Liver (tissue), 9 donors: ENCODE measurements around the gene CHRM3. TPM values are rescaled to one million over a fixed set of nuclear protein-coding genes. Genes with fewer than 3 reads are reported as not detected.

Source experiments
- DNase-seq: peaks from one replicate; pipeline ENCODE4 v3.0.0-alpha.2; 2017; ENCODE audit warnings: low spot score
- H3K27ac ChIP-seq, 2 donors: one replicate each; pipeline ENCODE4 v1.7.0; 2013; ENCODE audit warnings: inconsistent platforms in 2 of 2, low read length in 2 of 2, control low read depth in 1 of 2, low read depth in 1 of 2, mild to moderate bottlenecking in 1 of 2
- H3K27me3 ChIP-seq, 4 donors: one replicate each; pipeline versions ENCODE4 v1.6.1 to v1.7.0; 2013; ENCODE audit warnings: low read length in 3 of 4, inconsistent platforms in 1 of 4, mild to moderate bottlenecking in 1 of 4, moderate library complexity in 1 of 4; ENCODE audit not compliant: control insufficient read depth in 4 of 4, insufficient read depth in 4 of 4
- H3K36me3 ChIP-seq, 4 donors: one replicate each; pipeline versions ENCODE4 v1.6.1 to v1.7.0; 2013; ENCODE audit warnings: low read length in 3 of 4, mild to moderate bottlenecking in 3 of 4, low read depth in 1 of 4, moderate library complexity in 1 of 4; ENCODE audit not compliant: control insufficient read depth in 4 of 4, insufficient read depth in 3 of 4
- H3K4me1 ChIP-seq, 4 donors: one replicate each; pipeline versions ENCODE4 v1.6.1 to v1.7.0; 2013; ENCODE audit warnings: low read length in 3 of 4, mild to moderate bottlenecking in 3 of 4, moderate library complexity in 1 of 4; ENCODE audit not compliant: control insufficient read depth in 4 of 4, insufficient read depth in 4 of 4
- H3K4me3 ChIP-seq, 3 donors: one replicate each; pipeline versions ENCODE4 v1.6.1 to v1.7.0; 2013; ENCODE audit warnings: low read length in 3 of 3, control low read depth in 1 of 3, low read depth in 1 of 3, mild to moderate bottlenecking in 1 of 3
- H3K9ac ChIP-seq, 2 donors: one replicate each; pipeline ENCODE4 v1.7.0; 2013; ENCODE audit warnings: low read length in 2 of 2, mild to moderate bottlenecking in 2 of 2, moderate library complexity in 2 of 2, control low read depth in 1 of 2, low read depth in 1 of 2
- H3K9me3 ChIP-seq, 4 donors: one replicate each; pipeline versions ENCODE4 v1.6.1 to v1.7.0; 2013; ENCODE audit warnings: low read length in 3 of 4; ENCODE audit not compliant: control insufficient read depth in 4 of 4
- EGR1 ChIP-seq, 2 donors: IDR thresholded peaks; 2 replicates each; pipeline ENCODE4 v1.6.1; 2016 to 2018; ENCODE audit warnings: antibody characterized with exemption in 2 of 2, low read depth in 2 of 2
- FOXA1 ChIP-seq: IDR thresholded peaks from 2 replicates; pipeline ENCODE4 v1.6.1; 2016; ENCODE audit warnings: antibody characterized with exemption
- FOXA2 ChIP-seq: IDR thresholded peaks from 2 replicates; pipeline ENCODE4 v1.6.1; 2016; ENCODE audit warnings: antibody characterized with exemption
- GABPA ChIP-seq, 2 donors: IDR thresholded peaks in 1 of 2; conservative IDR thresholded peaks in 1 of 2; 2 replicates each; pipeline ENCODE4 v1.6.1; 2016; ENCODE audit warnings: antibody characterized with exemption in 2 of 2, mild to moderate bottlenecking in 1 of 2, moderate library complexity in 1 of 2
- HNF4G ChIP-seq: IDR thresholded peaks from 2 replicates; pipeline ENCODE4 v1.6.1; 2016; ENCODE audit warnings: antibody characterized with exemption
- JUND ChIP-seq, 2 donors: IDR thresholded peaks; 2 replicates each; pipeline ENCODE4 v1.6.1; 2016; ENCODE audit warnings: antibody characterized with exemption in 2 of 2
- NR2F2 ChIP-seq: IDR thresholded peaks from 2 replicates; pipeline ENCODE4 v1.6.1; 2016; ENCODE audit warnings: antibody characterized with exemption
- SP1 ChIP-seq: IDR thresholded peaks from 2 replicates; pipeline ENCODE4 v1.6.1; 2018; ENCODE audit warnings: antibody characterized with exemption, mild to moderate bottlenecking
- YY1 ChIP-seq: IDR thresholded peaks from 2 replicates; pipeline ENCODE4 v1.6.1; 2016; ENCODE audit warnings: antibody characterized with exemption, mild to moderate bottlenecking
- WGBS: extraction: QIAGEN DNeasy Blood & Tissue Kit; methylation state at CpG from one replicate; pipeline ENCODE4 v1.1.7; 2013; 5-methylcytosine and 5-hydroxymethylcytosine counted together
- polyA plus RNA-seq, 2 donors: library from polyadenylated mRNA; stranded (reverse) in 1 of 2; unstranded in 1 of 2; fragments of 200-250 nt in 1 of 2; fragments of >200 nt in 1 of 2; fragmentation: Nextera tagmentation in 1 of 2; extraction: Ambion mirVana in 1 of 2; gene quantifications; one replicate each; pipeline versions ENCODE4 v1.2.1 to v1.2.3, GENCODE V29; 2013 to 2015
- total RNA-seq, 2 donors: library from RNA; depleted of rRNA; stranded (reverse); fragments of >200 nt; gene quantifications; one replicate each; pipeline ENCODE4 v1.2.3, GENCODE V29; 2014
- TF ChIP-seq, protein P1 (sequence below): IDR thresholded peaks from 2 replicates; pipeline ENCODE4 v1.6.1; 2016; ENCODE audit warnings: antibody characterized with exemption
- TF ChIP-seq, protein P2 (sequence below): IDR thresholded peaks from 2 replicates; pipeline ENCODE4 v1.6.1; 2016; ENCODE audit warnings: antibody characterized with exemption
- TF ChIP-seq, protein P3 (sequence below): IDR thresholded peaks from 2 replicates; pipeline ENCODE4 v1.6.1; 2016; ENCODE audit warnings: antibody characterized with exemption
- TF ChIP-seq, protein P4 (sequence below): IDR thresholded peaks from 2 replicates; pipeline ENCODE4 v1.6.1; 2016; ENCODE audit warnings: antibody characterized with exemption, mild to moderate bottlenecking
- TF ChIP-seq, protein P5 (sequence below): fragments of 150-350 bp; IDR thresholded peaks from 2 replicates; pipeline ENCODE4 v1.5.1; 2017; ENCODE audit warnings: improper control_type of control experiment, low read depth, low read length; ENCODE audit not compliant: missing input control
- donor health status: healthy.
- donor health status: healthy.
- donor health status: healthy.
- donor health status: healthy.
- donor health status: healthy.

Gene CHRM3
- total and polyA plus RNA-seq, 4 donors = 0.09 to 2.3 (median 0.76) TPM

DNA sequence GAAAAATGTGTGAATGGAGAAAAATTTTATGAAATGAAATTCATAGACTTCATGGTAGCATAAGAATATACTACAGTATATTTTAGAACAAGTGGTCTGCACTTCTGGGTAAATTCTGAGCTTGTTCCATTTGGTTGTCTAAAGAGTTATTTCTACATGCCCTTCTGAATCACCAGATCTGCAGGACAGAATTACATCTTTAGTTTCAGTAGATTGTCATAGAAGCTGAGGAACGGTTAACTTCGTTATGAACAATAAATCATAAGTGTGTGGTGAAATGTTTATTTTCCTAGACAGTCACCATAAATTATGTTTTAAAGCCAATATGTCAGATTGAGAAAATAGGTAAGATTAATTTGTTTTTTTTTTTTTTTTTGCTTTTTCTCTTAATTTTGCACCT, 30.9 kb downstream of the CHRM3 start (continued):
- no peak for TF ChIP-seq NR2F2
- no peak for TF ChIP-seq FOXA1
- TF ChIP-seq YY1 = no peak
- no peak for TF ChIP-seq HNF4G
- TF ChIP-seq, protein P1, sequence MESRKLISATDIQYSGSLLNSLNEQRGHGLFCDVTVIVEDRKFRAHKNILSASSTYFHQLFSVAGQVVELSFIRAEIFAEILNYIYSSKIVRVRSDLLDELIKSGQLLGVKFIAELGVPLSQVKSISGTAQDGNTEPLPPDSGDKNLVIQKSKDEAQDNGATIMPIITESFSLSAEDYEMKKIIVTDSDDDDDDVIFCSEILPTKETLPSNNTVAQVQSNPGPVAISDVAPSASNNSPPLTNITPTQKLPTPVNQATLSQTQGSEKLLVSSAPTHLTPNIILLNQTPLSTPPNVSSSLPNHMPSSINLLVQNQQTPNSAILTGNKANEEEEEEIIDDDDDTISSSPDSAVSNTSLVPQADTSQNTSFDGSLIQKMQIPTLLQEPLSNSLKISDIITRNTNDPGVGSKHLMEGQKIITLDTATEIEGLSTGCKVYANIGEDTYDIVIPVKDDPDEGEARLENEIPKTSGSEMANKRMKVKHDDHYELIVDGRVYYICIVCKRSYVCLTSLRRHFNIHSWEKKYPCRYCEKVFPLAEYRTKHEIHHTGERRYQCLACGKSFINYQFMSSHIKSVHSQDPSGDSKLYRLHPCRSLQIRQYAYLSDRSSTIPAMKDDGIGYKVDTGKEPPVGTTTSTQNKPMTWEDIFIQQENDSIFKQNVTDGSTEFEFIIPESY = no peak

DNA sequence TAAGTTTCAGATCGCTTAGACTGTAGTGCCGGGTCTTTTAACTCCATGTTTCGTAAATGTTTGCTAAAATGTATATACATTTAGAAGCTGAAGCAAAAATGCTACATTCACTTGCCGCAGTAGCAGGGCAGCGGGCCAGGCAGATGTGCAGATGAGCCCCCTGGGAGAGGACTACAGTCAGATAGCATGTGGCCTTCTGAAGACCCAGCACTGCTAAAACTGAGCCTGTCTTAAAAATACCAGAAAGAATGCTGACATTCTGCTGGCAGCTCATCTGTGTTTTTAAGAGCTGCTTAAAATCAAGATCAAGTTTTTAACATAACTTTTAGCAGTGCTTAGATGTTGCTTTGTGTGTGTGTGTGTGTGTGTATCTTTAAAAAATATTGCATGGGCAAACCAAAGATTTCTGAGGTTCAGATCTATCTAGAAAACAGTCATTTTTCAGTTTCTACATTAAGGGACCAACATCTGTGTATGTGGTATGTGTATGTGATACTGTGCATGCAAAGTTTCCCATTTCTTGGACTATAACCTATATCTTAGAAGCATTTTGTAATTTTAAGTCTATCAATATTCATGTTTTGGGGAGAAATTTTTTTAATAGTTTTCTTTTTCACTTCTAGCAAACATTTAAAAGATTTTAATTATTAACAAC, 31.7 kb downstream of the CHRM3 start:
- Histone ChIP-seq H3K4me3 (no peak overlapping the region), H3K36me3 (no peaks in the 10 kb centered on the region), H3K27ac (no peak overlapping the region), H3K9me3 (no peaks in the 10 kb centered on the region), H3K4me1 (no peaks in the 10 kb centered on the region), H3K27me3 (no peaks in the 10 kb centered on the region), H3K9ac (no peak overlapping the region)
- 71% methylated on average over 5 of the region's 5 CpGs for WGBS
- no peak for DNase-seq
- TF ChIP-seq, protein P2, sequence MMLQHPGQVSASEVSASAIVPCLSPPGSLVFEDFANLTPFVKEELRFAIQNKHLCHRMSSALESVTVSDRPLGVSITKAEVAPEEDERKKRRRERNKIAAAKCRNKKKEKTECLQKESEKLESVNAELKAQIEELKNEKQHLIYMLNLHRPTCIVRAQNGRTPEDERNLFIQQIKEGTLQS = no peak
- TF ChIP-seq EGR1 (IDR thresholded peaks at IDR 0.05; ENCODE audit: low read depth in 2 of 2) (no peak), JUND (IDR thresholded peaks at IDR 0.05) (no peak), FOXA2 (no peak), YY1 (no peak), HNF4G (no peak), GABPA (IDR thresholded peaks at IDR 0.05 in 1 of 2, conservative IDR thresholded peaks at IDR 0.05 in 1 of 2) (no peak), SP1 (no peak)
- TF ChIP-seq, protein P1 = no peak
- TF ChIP-seq, protein P3, sequence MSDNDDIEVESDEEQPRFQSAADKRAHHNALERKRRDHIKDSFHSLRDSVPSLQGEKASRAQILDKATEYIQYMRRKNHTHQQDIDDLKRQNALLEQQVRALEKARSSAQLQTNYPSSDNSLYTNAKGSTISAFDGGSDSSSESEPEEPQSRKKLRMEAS = no peak

DNA sequence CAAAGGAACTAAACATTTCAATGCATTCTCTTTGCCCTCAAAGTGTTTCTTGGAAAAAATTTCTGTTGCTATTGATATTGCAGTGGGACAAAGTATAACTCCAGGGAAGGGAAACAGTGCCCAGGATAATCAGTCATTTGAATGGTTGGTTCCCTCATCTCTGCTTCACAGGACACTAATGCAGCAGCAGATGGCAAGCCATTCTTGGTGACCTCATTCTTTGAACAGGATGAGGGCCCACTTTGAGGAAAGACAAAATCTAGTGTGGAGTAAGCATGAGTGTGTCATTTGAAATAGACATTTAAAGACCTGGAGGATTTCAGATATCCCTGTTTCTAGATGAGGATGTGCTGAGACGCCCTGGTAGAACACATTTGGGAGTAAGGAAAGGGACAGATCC, 32.3 kb downstream of the CHRM3 start:
- no peaks in the 10 kb centered on the region for H3K27me3 ChIP-seq
- WGBS = 85% methylated on average over 1 of the region's 1 CpG
- H3K4me1 ChIP-seq = no peaks in the 10 kb centered on the region
- no peak for DNase-seq
- no peaks in the 10 kb centered on the region for H3K9me3 ChIP-seq
- no peaks in the 10 kb centered on the region for H3K36me3 ChIP-seq
- no peak overlapping the region for H3K4me3 ChIP-seq
- TF ChIP-seq, protein P4, sequence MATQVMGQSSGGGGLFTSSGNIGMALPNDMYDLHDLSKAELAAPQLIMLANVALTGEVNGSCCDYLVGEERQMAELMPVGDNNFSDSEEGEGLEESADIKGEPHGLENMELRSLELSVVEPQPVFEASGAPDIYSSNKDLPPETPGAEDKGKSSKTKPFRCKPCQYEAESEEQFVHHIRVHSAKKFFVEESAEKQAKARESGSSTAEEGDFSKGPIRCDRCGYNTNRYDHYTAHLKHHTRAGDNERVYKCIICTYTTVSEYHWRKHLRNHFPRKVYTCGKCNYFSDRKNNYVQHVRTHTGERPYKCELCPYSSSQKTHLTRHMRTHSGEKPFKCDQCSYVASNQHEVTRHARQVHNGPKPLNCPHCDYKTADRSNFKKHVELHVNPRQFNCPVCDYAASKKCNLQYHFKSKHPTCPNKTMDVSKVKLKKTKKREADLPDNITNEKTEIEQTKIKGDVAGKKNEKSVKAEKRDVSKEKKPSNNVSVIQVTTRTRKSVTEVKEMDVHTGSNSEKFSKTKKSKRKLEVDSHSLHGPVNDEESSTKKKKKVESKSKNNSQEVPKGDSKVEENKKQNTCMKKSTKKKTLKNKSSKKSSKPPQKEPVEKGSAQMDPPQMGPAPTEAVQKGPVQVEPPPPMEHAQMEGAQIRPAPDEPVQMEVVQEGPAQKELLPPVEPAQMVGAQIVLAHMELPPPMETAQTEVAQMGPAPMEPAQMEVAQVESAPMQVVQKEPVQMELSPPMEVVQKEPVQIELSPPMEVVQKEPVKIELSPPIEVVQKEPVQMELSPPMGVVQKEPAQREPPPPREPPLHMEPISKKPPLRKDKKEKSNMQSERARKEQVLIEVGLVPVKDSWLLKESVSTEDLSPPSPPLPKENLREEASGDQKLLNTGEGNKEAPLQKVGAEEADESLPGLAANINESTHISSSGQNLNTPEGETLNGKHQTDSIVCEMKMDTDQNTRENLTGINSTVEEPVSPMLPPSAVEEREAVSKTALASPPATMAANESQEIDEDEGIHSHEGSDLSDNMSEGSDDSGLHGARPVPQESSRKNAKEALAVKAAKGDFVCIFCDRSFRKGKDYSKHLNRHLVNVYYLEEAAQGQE = no peak
- TF ChIP-seq, protein P2 = no peak
- TF ChIP-seq, protein P5, sequence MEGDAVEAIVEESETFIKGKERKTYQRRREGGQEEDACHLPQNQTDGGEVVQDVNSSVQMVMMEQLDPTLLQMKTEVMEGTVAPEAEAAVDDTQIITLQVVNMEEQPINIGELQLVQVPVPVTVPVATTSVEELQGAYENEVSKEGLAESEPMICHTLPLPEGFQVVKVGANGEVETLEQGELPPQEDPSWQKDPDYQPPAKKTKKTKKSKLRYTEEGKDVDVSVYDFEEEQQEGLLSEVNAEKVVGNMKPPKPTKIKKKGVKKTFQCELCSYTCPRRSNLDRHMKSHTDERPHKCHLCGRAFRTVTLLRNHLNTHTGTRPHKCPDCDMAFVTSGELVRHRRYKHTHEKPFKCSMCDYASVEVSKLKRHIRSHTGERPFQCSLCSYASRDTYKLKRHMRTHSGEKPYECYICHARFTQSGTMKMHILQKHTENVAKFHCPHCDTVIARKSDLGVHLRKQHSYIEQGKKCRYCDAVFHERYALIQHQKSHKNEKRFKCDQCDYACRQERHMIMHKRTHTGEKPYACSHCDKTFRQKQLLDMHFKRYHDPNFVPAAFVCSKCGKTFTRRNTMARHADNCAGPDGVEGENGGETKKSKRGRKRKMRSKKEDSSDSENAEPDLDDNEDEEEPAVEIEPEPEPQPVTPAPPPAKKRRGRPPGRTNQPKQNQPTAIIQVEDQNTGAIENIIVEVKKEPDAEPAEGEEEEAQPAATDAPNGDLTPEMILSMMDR = no peak
- TF ChIP-seq, protein P1 = no peak
- H3K9ac ChIP-seq = no peak overlapping the region
- H3K27ac ChIP-seq = no peak overlapping the region
